ENCODE results near the gene FRMD1. TPM values are rescaled to one million over a fixed set of nuclear protein-coding genes. Genes with fewer than 3 reads are reported as not detected.
A peak's percentile ranks its signal among the peaks of the same experiment; 100 is the strongest.

FRMD1 gene
- total RNA-seq, 1 donor from 2014 or later = 1.7 TPM

DNA sequence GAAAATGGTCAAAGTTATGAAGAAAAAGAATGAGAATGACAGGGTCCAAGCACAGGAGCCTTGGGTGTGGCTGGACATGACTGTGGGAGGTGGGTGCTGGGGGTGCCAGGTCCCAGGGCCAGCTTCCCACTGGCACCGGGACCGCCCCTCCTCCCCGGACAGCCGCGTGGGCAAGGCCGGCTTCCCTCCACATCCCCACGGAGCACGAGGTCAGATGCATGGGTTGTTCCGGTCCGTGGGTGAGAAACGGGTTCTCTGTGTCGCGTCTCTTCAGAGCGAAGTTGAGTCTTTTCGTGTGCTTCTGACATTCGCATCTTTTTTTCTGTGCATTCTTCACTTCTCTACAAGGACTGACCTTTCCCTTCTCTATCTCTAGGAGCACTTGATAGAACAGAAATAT is 51.5 kb downstream of the FRMD1 start:
- no peak for DNase-seq (ENCODE audit: low spot score)

DNA sequence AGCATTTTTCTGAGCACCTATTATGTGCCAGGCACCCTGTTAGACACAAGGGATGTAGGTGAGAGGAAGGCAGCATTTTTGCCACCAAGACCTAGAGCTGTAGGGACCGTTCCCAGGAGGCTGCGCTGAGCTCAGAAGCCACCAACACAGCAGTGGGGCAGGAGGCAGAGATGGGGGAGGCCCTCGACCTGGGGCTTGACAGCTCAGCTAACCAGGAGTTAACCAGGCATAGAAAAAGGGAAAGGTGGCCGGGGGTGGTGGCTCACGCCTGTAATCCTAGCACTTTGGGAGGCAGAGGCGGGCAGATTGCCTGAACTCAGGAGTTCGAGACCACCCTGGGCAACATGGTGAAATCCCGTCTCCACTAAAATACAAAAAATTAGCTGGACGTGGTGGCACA is 52.1 kb downstream of the FRMD1 start:
- no peak for DNase-seq (ENCODE audit: low spot score)

DNA sequence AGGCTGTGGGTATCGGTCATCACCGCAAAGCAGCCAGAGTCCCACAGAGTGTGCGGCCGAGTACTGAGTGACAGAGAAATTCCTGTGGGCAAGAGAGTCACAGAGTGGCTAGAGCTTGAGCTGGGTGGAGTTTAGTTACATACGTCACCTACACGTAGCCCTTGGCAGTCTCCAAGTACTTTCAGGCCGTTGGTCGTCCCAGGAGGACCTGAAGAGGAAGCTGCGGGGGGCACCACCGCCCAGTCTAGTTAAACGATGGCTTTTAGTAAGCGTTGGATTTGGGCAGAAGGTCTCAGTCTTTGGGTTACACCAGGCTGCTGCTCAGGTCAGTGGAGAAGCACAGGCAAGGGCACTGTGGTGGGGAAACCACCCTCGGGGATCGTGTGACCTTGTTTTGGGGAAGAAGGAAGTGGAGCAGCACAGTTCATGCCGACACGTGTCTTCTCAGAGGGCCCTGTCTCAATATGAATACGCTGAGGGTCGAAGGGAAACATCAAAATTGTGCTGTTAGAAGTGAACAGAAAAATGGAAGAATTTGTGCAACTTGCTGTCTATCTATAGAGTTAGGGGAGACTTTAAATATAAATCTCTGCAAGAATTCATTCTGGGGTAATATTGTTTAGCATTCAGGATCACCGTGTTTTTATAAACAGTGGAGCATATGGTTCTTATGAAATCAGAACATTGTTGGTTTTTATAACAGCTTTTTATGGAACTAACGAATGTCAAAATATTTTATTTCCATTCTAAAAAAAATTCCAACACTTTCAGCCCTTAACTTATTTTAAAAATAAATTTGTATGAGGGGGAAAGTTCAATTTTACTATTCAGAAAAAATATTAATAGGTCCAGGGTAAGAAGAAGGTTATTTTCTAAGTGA is 52.9 kb downstream of the FRMD1 start:
- DNase-seq (ENCODE audit: low spot score) = no peak

DNA sequence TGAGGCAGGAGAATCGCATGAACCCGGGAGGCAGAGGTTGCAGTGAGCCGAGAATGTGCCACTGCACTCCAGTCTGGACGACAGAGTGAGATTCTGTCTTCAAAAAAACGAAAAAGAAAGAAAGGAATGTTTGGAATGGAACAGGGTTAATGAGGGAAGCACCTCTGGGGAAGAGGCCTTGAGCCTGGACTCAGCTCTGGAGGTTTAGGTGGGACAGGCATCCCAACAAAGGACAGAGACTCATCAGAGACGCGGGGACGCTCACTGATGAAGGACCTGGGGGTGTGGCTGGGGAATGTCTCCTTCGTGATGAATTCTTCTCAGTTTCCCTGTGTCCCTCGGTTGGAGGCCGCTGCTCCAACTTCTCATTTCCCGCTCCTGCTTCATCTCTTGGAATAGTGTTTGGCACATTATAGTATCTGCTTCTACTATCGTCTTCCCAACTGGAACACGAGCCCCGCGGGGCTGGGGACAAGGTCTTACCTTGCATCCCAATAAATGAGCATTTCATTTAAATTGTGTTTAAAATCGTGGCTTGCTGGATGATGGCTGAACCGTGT is 54.0 kb downstream of the FRMD1 start:
- no peak for DNase-seq (ENCODE audit: low spot score)

DNA sequence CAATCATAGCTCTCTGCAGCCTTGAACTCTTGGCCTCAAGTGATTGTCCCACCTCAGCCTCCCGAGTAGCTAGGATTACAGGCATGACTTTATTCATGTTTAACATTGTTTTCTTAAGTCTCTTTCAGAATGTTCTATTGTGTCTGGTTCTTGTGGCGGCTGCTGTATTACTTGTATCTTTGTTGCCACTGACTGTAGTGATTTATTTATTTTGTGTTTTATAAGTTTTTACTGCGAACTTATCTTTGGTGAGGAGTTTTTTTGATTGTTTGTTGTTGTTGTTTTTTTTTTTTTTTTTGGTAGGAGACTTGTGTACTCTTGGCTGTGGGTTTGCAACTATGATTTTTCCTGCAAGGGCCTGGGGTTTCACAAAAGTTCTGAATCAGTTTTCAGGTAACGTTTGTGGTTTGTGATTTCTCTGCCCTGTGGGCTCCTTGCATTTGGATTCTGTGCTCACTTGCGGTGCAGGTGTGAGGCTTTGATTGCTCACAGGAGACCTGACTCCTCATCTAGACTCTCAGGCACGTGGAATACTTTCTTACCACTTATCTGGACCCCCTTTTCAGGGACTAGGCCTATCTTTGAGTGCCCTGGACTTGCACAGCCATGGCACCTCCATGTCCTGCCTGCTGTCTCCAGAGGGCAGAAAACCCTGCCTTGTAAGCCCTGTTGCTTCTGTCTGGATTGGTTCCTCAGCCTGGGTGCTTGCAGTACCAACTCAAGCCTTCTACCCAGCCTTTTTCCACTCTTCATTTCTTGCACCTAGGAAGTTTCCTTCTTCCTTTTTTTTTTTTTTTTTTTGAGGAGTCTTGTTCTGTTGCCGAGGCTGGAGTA is 56.3 kb downstream of the FRMD1 start:
- DNase-seq (ENCODE audit: low spot score) = no peak

DNA sequence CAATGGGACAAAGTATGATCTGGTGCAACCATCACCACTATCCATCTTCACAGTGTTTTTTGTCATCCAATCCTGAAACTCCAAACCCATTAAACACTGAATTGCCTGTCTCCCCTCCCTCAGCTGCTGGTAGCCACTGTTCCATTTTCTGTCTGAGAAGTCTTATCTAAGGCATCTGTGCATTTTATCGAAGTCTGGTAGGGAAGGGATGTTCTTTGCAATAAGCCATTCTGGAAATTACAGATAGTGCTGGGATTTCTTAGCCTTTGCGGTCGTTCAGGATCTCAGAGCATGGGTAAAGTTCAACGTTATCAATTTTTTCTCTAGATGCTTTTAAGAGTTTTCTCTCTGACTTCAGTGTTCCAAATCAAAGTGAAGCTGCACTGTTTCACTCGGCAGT is 57.4 kb downstream of the FRMD1 start:
- DNase-seq (ENCODE audit: low spot score) = no peak

DNA sequence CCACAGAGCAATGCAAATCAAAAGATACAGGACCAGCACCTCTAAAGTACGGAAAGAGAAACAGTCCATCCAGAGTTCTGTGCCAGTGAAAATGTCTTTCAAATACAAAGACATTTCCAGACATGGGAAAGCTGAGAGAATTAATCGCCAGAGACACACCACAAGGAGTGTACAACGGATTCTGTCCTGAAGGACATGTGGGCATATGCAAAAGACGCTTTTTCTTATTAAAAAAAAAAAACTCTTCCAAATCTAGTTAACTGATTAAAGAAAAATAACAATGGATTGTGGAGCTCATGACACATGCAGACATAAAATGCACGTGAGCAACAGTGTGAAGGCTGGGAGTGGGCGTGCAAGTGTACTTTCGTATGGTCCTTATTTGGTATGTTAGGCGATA is 58.8 kb downstream of the FRMD1 start:
- DNase-seq (ENCODE audit: low spot score) = no peak

DNA sequence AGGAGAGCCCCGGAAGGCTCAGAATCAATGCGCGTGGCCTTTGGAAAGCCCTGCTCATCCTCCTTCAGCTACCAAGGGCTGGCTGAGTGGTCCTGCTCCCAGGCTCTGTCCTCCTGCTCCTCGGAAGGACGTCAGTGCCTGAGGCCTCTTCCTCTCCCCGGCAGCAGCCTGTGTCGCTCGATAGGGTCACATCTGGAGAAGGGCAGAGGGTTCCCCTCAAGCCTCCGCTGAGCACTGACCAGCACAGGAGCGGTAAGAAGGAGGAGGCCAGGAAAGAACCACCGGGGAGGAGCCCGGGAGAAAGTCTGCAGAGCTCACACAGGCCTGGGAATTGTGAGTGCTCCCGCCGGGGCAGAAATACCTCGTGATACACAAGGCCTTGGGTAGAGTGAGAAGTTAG is 60.3 kb downstream of the FRMD1 start:
- DNase-seq (ENCODE audit: low spot score) = no peak

DNA sequence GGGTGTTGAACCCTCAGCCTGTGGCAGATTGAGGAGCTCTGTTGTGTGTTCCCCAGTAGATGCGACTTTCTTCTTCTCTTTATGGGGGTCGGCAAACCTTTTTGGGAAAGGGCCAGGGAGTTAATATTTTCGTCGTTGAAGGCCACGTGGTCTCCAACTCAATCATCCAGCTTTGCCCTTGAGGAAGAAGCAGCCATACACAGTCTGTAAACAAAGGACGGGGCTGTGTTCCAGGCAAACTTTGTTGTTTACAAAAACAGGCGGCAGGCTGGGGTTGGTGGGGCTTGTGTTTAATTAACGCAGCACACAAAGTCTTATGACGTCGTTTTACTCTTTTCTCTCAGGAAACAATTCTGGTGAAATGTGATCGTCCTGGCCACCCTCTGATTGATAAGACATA is 61.4 kb downstream of the FRMD1 start:
- no peak for DNase-seq (ENCODE audit: low spot score)

DNA sequence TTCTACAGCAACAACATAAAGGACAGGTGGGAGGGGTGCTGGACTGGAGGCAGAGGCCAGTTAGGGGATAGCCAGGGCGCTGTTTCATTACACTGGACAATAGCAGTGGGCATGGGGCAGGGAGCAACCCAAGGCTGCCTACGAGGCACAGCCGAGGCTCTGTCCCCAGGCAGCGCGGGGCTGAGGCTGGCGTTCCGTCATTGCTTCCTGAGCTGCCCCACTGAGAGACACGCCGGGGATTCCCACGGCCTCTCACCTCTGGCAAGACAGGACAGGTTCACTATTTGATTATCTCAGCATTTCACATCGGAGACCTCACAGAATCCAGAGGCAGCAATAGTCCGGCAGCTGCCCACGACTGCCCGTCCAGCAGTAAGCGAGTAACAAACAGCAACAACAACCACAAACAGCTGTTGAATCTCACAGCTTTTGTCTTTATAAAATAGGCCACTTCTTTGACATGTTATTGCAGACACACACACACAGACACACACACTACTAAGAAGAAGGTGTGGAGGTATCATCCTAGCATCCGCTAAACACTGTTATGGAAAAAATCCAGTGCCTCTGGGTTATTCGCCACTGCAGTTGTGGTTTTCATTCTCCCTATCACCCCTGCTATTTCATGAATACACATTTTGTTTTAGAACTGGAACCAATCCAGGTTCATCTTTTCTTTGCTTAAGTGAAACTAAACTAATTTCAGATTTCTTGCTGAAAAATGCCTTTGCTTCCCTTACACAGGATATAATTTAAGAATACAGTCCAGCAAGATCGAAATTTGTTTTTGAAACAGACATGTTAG is 62.1 kb downstream of the FRMD1 start:
- DNase-seq (ENCODE audit: low spot score) = no peak

DNA sequence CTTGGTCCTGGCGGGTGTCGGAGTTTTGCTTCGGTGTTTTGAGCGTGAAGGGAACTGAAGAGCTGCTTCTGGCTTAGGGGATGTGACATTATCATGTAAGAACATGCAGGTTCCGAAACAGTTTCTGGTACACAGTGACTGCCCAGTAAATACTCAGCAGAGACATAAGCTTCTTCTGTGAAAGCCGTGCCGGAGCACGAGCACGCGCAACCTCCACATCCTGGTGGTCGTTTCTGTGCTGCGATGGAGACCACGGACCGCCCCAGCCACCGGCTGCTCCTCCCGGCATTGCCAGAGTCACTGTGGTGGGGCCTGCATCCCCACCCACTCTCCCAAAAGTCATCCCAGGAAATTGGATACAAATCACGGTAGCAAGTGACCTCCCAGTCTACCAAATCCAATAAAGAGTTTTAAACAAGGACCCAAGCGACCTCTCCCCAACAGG is 62.8 kb downstream of the FRMD1 start:
- DNase-seq (ENCODE audit: low spot score) = no peak

DNA sequence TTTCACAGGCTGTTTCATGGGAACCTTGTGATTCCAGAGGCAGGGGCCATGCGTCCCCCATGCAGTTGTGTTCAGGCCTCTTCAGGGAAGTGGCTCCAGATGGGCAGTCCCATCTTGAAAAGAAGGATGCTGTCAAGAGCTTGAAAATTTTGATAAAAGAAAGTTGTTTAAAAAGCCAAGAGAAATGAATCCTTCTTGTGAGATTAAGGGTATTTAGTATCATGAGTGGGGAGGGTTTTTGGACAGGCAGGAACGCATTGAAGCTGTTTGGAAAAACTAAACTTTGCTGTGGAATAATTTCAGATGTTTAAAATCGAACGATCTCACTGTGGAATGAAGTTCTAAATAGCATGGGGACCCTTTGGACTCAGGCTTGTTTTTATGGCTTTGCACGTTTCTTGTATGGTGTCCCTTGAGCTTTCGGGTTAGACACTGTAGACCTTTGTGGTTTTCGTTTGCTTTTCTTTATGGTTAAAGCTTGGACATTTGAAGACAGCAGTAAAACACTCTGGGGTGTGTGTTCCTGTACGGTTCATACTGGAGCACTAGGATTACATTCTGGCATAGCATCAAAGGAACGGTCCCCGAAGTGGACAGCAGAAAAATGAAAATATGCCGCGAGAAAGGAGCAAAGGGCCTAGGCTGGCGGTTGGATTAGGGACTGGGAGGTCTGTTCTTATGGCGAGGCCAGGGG is 63.4 kb downstream of the FRMD1 start:
- peak; percentile 68 for DNase-seq (ENCODE audit: low spot score)

DNA sequence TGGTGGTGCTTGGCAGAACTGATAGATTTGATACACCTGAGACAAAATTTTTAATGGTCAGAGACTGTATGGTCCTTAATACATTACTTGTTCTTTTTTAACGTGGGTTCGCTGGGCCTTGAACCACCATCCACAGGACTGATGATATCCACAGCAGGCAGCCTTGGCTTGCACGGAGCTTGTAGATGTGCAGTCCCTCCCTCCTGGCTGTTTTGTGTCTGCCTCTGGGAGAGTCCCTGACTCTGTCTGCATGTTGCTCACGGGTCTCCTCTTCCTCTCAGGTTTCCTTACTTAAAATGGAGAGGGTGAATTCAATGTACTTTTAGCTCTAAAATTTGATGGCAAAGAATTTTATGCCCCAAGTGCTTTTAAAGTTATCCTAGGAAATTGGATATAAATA is 64.0 kb downstream of the FRMD1 start:
- DNase-seq (ENCODE audit: low spot score) = no peak

DNA sequence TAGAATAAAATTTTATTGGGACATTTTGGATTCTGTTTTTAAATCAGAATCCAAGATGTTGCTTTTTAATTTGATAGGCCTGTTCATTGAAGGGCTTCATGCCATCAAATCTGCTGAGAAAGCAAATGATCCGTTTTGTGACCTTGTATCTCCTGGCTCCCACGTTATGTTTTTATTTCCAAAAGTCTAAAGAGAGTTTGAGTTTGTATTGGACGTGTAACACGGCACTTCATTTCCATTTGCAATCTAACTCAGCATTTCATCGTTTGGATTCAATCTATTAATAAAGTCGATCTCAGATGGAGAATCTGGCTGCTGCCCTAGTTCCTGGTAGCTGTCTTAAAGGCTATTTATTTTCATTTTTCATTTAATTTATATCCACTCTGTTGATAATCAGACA is 64.6 kb downstream of the FRMD1 start:
- DNase-seq (ENCODE audit: low spot score) = no peak

DNA sequence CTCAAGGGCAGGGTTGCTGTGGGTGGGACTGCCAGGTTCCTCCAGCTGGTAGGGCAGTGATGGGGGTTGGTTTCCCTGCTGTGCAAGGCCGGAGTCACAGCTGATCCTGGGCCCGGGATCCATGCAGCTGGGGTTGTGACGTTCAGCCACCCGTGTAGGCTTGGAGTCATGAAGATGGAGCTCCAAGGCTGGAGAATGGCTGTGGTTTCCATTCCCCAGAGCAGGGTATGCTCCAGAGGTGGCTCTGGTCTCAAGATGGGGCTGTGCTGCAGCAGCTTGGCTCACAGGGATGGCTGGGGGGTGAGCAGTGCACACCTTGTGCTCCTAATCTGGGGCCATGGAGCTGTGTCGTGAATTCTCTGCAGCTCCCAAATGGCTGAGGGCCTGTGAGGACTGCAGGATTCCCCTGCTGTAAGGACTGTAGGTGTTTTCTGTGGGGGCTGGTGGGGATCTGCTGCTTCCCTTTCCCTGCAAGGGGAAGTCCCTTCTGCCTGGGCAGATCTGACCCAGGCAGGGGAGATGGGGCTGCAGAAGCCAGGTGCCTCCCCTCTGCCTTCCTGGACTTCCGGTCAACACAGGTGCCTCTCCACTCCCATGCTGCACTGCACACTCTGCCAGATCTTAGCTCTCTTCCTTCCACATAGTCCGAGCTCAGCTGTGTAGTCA is 65.6 kb downstream of the FRMD1 start:
- DNase-seq (ENCODE audit: low spot score) = no peak

DNA sequence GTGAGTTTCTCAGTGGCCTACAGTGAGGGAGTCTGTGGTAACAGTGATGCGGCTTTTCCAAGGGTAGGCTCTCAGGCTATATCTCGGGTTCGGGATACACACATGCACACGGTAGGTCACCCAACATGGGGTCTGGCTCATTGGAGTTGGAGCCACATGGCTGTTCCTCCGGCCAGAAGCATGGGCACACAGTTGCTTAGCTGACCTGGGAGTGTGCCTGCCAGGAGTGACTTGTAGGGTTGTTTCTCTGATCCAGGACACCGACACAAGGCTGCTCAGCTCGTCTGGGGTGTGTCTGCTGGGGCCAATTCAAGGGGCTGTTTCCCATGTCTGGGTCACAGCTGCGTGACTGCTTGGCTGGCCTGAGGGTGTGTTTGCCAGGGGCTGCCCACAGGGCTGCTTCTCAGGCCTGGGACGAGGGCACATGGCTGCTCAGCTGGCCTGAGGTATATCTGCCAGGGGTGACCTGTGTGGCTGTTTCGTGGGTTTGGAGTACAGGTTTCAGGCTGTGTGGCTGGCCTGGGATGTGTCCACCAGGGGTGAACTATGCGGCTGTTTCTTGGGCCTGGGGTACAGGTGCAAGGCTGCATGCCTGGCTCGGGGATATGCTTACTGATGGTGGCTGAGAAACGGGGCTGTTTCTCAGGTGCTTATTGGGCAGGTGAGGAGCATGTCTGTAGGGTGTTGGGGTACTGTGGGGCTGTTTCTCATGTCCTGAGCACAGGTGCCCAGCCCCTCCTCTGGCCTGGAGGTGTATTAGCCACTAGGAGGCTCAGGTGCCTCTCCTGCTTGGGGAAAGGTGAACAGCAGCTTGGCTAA is 66.4 kb downstream of the FRMD1 start:
- no peak for DNase-seq (ENCODE audit: low spot score)

DNA sequence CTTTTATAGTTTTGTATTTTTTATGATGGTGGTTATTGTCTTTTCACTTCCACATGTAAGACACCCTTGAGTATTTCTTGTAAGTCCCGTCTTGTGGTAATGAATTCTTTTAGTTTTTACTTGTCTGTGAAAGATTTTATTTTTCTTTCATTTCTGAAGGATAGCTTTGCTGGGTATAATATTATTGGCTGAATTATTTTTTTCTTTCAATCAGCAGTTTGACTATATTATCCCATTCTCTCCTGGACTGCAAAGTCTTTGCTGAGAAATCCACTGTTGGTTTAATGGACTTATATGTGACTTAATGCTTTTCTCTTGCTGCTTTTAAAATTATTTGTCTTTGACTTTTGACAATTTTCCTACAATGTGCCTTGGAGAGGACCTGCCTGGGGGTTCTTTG is 67.7 kb downstream of the FRMD1 start:
- no peak for DNase-seq (ENCODE audit: low spot score)

DNA sequence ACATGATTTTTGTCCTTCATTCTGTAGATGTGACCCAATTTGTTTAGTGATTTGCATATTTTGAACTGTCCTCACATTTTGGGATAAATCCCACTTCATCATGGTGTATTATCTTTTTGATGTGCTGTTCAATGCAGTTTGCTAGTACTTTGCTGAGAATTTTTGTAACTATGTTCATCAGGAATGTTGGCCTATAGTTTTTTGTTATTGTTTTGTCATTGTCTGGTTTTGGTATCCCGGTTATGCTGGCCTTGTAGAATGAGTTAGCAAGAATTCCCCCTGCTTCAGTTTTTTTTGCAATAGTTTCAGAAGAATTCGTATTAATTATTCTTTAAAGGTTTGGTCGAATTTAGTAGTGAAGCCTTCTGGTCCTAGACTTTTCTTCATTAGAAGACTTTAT is 69.7 kb downstream of the FRMD1 start:
- DNase-seq (ENCODE audit: low spot score) = no peak

DNA sequence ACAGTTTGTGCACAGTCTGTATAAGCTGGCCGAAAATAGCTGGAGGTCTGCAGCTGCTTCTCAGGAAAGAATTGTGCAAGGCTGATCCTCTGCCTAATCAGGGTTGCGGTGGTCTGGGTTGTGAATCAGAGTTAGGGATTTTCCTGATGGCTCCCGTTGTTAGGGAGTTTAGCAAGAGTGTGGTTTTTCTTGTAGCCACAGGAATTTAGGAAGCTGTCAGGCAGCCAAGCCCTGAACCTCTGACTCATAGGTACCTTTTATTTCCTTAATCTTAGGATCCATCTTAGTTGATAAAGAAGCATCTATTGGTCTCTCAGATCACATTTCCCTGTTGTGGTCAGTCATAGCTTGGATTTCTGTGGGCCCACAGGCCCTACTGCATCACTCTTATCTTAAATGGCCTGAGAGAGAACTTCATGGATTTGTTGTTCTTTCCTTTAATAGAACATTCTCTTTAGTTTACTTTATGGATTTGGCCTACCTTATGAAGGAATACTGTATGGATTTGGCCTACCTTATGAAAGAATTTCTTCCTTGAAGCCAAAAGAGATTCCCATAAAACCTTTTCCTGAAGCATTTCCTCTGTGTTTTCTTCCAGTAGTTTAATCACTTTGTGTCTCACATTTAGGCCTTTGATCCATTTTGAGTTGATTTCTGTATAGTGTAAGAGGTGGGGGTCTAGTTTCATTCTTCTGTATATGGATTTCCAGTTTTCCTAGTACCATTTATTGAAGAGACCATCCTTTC is 71.2 kb downstream of the FRMD1 start:
- DNase-seq (ENCODE audit: low spot score) = peak; percentile 97
